HepG2 (cell line): ENCODE data around the gene DNAJC4. TPM values are rescaled to one million over a fixed set of nuclear protein-coding genes. Genes with fewer than 3 reads are reported as not detected.

Source experiments
- AGO2 ChIP-seq: fragments of 200-400 bp; formaldehyde crosslinking; optimal IDR thresholded peaks from 2 replicates; pipeline ENCODE3; 2017; ENCODE audit warnings: mild to moderate bottlenecking, low read depth, low read length, moderate library complexity
- ATAD3A ChIP-seq: sonication (generic); formaldehyde crosslinking; IDR thresholded peaks from 2 replicates; pipeline ENCODE4 v1.4.0; 2020; ENCODE audit warnings: missing genetic modification reagents
- ATRX ChIP-seq: sonication (generic); formaldehyde crosslinking; IDR thresholded peaks from 2 replicates; pipeline ENCODE4 v1.4.0; 2020; ENCODE audit warnings: missing genetic modification reagents, borderline replicate concordance
- CCDC6 ChIP-seq: sonication (generic); formaldehyde crosslinking; IDR thresholded peaks from 2 replicates; pipeline ENCODE4 v1.8.1; 2022; ENCODE audit warnings: mild to moderate bottlenecking, missing genetic modification reagents, moderate library complexity
- ETS1 ChIP-seq: sonication (generic); formaldehyde crosslinking; IDR thresholded peaks from 2 replicates; pipeline ENCODE4 v1.4.0; 2020; ENCODE audit warnings: missing genetic modification reagents
- ETV5 ChIP-seq: IDR thresholded peaks from 2 replicates; pipeline ENCODE4 v1.6.1; 2018; ENCODE audit warnings: missing biosample characterization, missing genetic modification reagents, inconsistent platforms, borderline replicate concordance
- HNRNPLL ChIP-seq: fragments of 200-400 bp; formaldehyde crosslinking; IDR thresholded peaks from 2 replicates; pipeline ENCODE4 v1.6.1; 2017; ENCODE audit warnings: mild to moderate bottlenecking, low read depth, low read length; ENCODE audit not compliant: poor library complexity, severe bottlenecking
- KDM2A ChIP-seq: sonication (generic); formaldehyde crosslinking; IDR thresholded peaks from 2 replicates; pipeline ENCODE4 v1.4.0; 2020; ENCODE audit warnings: low read depth, missing genetic modification reagents, borderline replicate concordance
- SNAI1 ChIP-seq: sonication (generic); formaldehyde crosslinking; IDR thresholded peaks from 2 replicates; pipeline ENCODE4 v1.5.0; 2020; ENCODE audit warnings: mild to moderate bottlenecking, missing genetic modification reagents, borderline replicate concordance
- ZBED4 ChIP-seq: sonication (generic); formaldehyde crosslinking; IDR thresholded peaks from 2 replicates; pipeline ENCODE4 v1.4.0; 2020; ENCODE audit warnings: missing genetic modification reagents, borderline replicate concordance
- ZBTB14 ChIP-seq: sonication (generic); formaldehyde crosslinking; IDR thresholded peaks from 2 replicates; pipeline ENCODE4 v1.4.0; 2020; ENCODE audit warnings: missing genetic modification reagents
- ZBTB39 ChIP-seq: sonication (generic); formaldehyde crosslinking; IDR thresholded peaks from 2 replicates; pipeline ENCODE4 v1.5.0; 2020; ENCODE audit warnings: missing genetic modification reagents
- ZBTB8A ChIP-seq: sonication (generic); formaldehyde crosslinking; IDR thresholded peaks from 2 replicates; pipeline ENCODE4 v1.4.0; 2020; ENCODE audit warnings: mild to moderate bottlenecking, low read depth, missing genetic modification reagents, borderline replicate concordance
- ZFX ChIP-seq: sonication (generic); formaldehyde crosslinking; IDR thresholded peaks from 2 replicates; pipeline ENCODE4 v1.4.0; 2020; ENCODE audit warnings: mild to moderate bottlenecking, low read depth, missing genetic modification reagents, moderate library complexity
- ZFYVE20 ChIP-seq: sonication (generic); formaldehyde crosslinking; IDR thresholded peaks from 2 replicates; pipeline ENCODE4 v1.8.0; 2023; ENCODE audit warnings: low read depth, mild to moderate bottlenecking, moderate library complexity, missing genetic modification reagents, borderline replicate concordance
- ZKSCAN1 ChIP-seq: fragments of 150-350 bp; IDR thresholded peaks from 2 replicates; pipeline ENCODE4 v1.6.1; 2014; ENCODE audit warnings: low read length
- ZMAT3 ChIP-seq: sonication (generic); formaldehyde crosslinking; conservative IDR thresholded peaks from 2 replicates; pipeline ENCODE4 v1.7.0; 2021; ENCODE audit warnings: missing genetic modification reagents
- ZNF564 ChIP-seq: sonication (generic); formaldehyde crosslinking; IDR thresholded peaks from 2 replicates; pipeline ENCODE4 v1.8.1; 2023; ENCODE audit warnings: mild to moderate bottlenecking, missing genetic modification reagents
- ZNF607 ChIP-seq: sonication (generic); formaldehyde crosslinking; IDR thresholded peaks from 2 replicates; pipeline ENCODE4 v1.5.1; 2020; ENCODE audit warnings: missing genetic modification reagents, mild to moderate bottlenecking, borderline replicate concordance
- ZNF792 ChIP-seq: IDR thresholded peaks from 2 replicates; pipeline ENCODE4 v1.6.1; 2016
- polyA plus RNA-seq, 8 experiments: library from polyadenylated mRNA; depleted of rRNA in 3 of 8; stranded (reverse) in 7 of 8; unstranded in 1 of 8; fragments of >200 nt; fragmentation: Illumina TruSeq in 4 of 8; extraction: Trizol in 4 of 8; gene quantifications; 2 replicates each; pipeline versions ENCODE4 v1.2.1 to v1.2.3, GENCODE V29; 2011 to 2016; ENCODE audit warnings: low read depth in 4 of 8, missing spikeins in 1 of 8, mixed read lengths in 1 of 8; ENCODE audit not compliant: insufficient read depth in 1 of 8
- total RNA-seq, 5 experiments: library from RNA; depleted of rRNA; stranded (reverse); fragments of >200 nt; fragmentation: Illumina TruSeq; extraction: Trizol; gene quantifications; 2 replicates each; pipeline ENCODE4 v1.2.3, GENCODE V29; 2016; ENCODE audit warnings: low read depth in 1 of 5

Gene DNAJC4
- total and polyA plus RNA-seq, 2 of the 13 experiments (the other 11 are each of a cell fraction or from before 2014, with no cell fraction given), result 10.3 to 60.8 TPM

GRCh38 chr11:64226507-64227051 lies 3.8 kb upstream of the DNAJC4 start (continued):
- no peak for TF ChIP-seq ZBED4 (CRISPR knock-in tag)
- TF ChIP-seq ZBTB14 (CRISPR knock-in tag), result 0 out of 2 replicates have a peak, but pooled peaks have one; percentile 44
- TF ChIP-seq CCDC6 (CRISPR knock-in tag), result peak; percentile 85; the same call in 1 of the 2 replicates
- TF ChIP-seq ZNF564 (CRISPR knock-in tag), result no peak
- no peak for TF ChIP-seq SNAI1 (CRISPR knock-in tag)
- peak; percentile 49; the same call in 1 of the 2 replicates for TF ChIP-seq ETV5 (CRISPR knock-in tag)
- peak; percentile 64 for TF ChIP-seq AGO2
- peak; percentile 81 for TF ChIP-seq ZFX (CRISPR knock-in tag)
- TF ChIP-seq ZKSCAN1, result no peak
- TF ChIP-seq ETS1 (CRISPR knock-in tag), result no peak
- no peak for TF ChIP-seq KDM2A (CRISPR knock-in tag)
- TF ChIP-seq ZBTB8A (CRISPR knock-in tag), result no peak
- TF ChIP-seq ATRX (CRISPR knock-in tag), result no peak
- no peak for TF ChIP-seq HNRNPLL
- TF ChIP-seq ZBTB39 (CRISPR knock-in tag), result no peak
- TF ChIP-seq ZNF607 (CRISPR knock-in tag), result no peak
- TF ChIP-seq ATAD3A, result no peak
- 0 out of 2 replicates have a peak, but pooled peaks have one; percentile 1 for TF ChIP-seq ZMAT3
- TF ChIP-seq ZNF792 (CRISPR knock-in tag), result no peak
- TF ChIP-seq ZFYVE20 (CRISPR knock-in tag), result 0 out of 2 replicates have a peak, but pooled peaks have one; percentile 22
